Omental fat pad (tissue), 4 donors: Measurements from ENCODE around the gene RSPO4. TPM values are rescaled to one million over a fixed set of nuclear protein-coding genes. Genes with fewer than 3 reads are reported as not detected.

Experiments
- ATAC-seq: fragments of 150-250 bp; one replicate; pipeline ENCODE4 v1.9.1; 2016; ENCODE audit warnings: mild to moderate bottlenecking, moderate library complexity; ENCODE audit not compliant: low FRiP score
- DNase-seq: peaks from one replicate; pipeline ENCODE4 v3.0.0-alpha.2; 2019; ENCODE audit warnings: low spot score
- CTCF ChIP-seq, 3 donors: fragments of 450-650 bp; IDR thresholded peaks; one replicate each; pipeline ENCODE4 v1.5.1; 2016 to 2017; ENCODE audit warnings: antibody characterized with exemption in 3 of 3, mild to moderate bottlenecking in 3 of 3, moderate library complexity in 2 of 3
- total RNA-seq, 4 donors: library from RNA; depleted of rRNA; stranded (reverse); fragments of >200 nt; gene quantifications; one replicate each; pipeline ENCODE4 v1.1.0, GENCODE V29; 2016

The RSPO4 gene
- total RNA-seq, 4 donors from 2014 or later, result not detected

- ATAC-seq (no peak), DNase-seq (no peak)
- TF ChIP-seq CTCF (IDR thresholded peaks at IDR 0.05), result no peak
Observed at GRCh38 chr20:955656-956055, 46.5 kb downstream of the RSPO4 start.

DNA sequence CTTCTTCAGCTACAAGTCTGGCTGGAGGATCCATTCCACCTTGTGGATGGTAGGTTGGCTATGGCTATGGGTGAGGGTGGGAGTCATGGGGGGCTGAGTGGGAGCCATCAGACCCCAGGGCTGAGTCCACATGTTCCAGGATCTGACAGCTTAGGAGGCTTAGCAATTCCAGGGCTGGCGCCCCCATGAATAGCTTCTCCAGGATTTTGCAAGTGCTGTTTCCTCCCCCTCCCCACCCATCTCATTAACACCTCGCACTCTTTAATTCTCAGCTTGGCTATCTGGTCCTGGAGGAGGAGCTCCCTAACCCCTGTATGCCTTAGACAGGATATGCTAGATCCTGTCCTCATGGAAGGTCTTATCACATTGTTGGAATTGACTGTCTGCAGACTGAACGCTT is 47.0 kb downstream of the RSPO4 start:
- ATAC-seq (no peak), DNase-seq (no peak)

DNA sequence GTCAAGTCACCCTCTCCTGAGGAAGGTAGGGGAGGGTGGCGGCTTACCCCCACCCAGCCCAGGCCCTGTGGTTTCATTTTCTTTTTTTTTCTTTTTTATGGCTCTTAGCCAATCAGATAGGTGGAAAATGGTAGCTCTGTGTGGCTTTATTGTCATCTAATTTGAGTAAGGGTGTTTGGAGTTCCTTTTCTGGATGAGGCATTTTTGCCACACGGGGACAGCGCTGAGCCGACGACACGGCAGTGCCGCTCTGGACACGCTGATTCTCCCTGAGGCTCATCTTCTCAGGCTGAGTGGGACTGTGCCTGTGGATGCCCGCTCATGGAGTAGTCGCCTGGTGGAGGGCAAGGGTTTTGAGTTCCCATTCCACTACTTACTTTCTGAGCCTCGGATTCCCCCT is 48.4 kb downstream of the RSPO4 start:
- ATAC-seq (no peak), DNase-seq (no peak)
- no peak for TF ChIP-seq CTCF (IDR thresholded peaks at IDR 0.05)

More for the DNA sequence above, 47.0 kb downstream of the RSPO4 start:
- TF ChIP-seq CTCF (IDR thresholded peaks at IDR 0.05), result no peak

- ATAC-seq (peak; percentile 47), DNase-seq (no peak)
- no peak for TF ChIP-seq CTCF (IDR thresholded peaks at IDR 0.05)
Observed at GRCh38 chr20:952196-952795, 49.8 kb downstream of the RSPO4 start.

DNA sequence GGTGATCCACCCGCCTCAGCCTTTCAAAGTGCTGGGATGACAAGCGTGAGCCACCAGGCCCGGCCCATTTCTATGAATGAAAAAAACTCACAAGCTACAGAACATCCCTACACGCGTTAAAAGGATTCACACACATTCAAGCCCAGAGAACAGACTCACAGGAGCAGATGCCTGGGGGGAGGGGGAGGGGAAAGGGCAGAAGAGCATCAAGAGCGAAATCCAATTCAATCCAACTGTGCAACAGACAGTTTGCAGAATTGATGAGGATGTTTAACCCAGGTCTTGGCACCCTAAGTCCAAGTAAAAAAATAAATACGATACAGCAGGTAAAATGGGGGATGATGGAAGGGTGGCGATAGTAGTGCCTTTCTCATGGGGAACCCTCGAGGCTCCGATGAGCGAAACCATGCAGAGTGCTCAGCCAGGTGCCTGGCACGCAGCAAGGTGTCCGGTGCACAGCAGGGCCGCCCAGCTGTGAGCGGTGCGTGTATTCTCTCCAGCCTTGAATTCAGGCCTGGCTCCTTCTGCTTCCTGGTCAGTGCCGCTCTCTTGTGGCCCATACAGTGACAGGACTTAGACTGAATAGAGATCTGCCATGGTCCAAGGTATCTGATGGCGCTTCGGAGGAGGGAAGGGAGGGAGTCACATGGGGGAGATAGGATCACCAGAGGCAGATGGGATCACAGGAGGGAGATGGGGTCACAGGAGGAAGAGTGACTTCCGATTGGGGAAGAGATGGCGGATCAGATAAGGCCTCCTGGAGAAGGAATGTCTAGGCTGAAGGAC is 50.5 kb downstream of the RSPO4 start:
- no peak for ATAC-seq
- DNase-seq, result no peak
- TF ChIP-seq CTCF (IDR thresholded peaks at IDR 0.05), result no peak

DNA sequence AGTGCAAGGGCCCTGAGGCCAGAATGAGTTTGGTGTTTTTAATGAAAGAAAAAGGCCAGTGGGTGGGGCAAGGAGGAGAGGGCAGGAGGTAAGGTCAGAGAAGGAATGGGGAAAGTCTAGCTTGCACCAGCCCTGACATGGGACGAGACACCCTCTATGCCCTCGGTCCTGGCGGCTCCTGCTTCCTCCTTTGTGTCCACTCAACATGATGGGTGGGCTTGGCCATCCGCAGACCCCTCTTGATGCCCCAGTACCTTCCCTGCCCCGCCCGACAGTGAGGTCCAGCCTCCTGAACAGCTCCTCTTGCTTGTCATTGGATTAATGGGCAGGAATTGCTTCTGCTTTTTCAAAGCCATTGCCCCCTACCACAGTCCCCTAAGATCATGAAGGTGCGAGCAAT is 52.4 kb downstream of the RSPO4 start:
- ATAC-seq, result no peak
- DNase-seq, result no peak
- TF ChIP-seq CTCF (IDR thresholded peaks at IDR 0.05), result no peak

DNA sequence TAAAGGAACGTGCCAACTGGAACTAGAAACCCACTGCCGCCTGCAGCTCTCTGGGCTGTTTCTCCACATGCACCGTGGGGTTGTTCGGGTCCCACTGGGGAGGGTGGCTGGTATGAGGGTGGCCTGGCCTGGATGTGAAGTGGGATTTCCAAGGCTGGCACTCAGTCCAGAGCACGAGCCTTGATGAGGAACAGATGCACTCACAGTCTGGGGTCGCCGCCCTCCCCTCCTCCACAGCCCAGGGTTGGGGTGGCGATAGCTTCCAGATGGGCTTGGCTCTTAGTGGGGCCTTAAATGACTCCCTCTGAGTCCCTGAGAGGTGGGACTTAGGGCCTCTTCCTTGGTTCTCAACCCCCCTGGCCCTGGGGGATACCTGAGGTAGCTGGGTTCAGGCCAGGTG is 55.3 kb downstream of the RSPO4 start:
- ATAC-seq (no peak), DNase-seq (no peak)
- no peak for TF ChIP-seq CTCF (IDR thresholded peaks at IDR 0.05)
